GM19193 (cell line): ENCODE measurements around the gene PDZRN3.

ENCODE experiments used
- POLR2A ChIP-seq: IDR thresholded peaks from 4 replicates; pipeline ENCODE4 v1.6.1; 2011; ENCODE audit not compliant: insufficient read depth, insufficient read length; ENCODE audit errors: extremely low read depth

PDZRN3 gene

DNA sequence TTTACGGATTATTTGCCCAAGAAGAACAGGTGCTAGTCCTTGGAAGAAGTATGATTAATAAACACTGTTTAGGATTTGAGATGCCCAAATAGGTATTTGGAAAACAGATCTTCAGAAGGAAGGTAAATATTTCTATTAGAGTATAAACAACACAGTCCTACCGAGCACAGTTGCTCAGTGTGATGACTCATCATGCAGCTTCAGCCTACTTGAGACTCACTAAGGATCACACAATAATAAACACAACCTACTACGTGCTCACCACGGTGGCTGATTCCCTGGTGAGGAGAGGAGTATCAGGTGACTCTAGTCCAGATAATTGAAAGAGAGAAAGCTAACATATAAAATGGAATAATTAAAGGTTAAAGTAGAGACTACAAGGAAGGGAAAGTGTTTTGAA is 72.0 kb downstream of the PDZRN3 start:
- no peak for TF ChIP-seq POLR2A

DNA sequence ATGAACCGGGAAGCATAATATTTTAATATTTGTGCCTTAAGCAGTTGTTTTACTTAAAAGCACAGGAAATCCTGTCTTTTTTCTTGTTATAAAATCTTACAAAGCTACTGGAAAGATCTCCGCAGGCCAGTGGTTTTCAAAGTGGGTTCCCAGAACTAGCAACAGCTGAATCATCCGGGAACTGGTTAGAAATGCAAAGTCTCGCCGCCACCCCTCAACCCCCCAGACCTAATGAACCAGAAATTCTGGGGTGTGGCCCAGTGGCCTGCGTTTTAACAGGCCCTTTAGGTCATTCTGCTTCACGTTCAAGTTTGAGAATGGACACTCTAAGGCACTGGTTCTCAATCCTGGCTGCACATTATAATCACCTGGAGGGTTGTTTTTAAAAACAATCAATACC is 74.7 kb downstream of the PDZRN3 start:
- no peak for TF ChIP-seq POLR2A

DNA sequence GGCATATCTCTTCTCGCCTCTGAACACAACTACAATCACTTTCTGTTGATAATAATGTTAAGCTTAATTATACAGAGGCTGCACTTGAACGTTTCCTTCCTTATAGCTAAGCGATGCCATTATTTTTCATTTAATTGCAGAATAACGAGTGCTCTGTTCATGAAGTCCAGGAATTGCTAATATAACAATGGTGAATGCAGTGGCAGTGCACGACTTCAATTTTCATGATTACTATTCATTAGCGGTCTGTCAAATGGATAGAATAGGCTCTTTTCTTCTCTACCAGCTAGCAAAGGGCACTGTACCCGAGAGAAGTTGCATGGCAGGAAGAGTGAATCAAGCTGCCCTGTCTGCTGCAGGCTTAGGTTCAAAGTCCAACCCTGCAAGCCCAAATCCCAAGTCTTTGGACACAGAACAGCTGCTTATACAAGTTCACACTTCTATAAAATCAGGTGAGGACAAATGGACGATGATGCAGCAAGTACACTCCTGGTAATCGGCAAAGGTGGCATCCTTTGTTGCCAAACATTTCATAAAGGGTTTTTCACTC is 75.6 kb downstream of the PDZRN3 start:
- TF ChIP-seq POLR2A = no peak

DNA sequence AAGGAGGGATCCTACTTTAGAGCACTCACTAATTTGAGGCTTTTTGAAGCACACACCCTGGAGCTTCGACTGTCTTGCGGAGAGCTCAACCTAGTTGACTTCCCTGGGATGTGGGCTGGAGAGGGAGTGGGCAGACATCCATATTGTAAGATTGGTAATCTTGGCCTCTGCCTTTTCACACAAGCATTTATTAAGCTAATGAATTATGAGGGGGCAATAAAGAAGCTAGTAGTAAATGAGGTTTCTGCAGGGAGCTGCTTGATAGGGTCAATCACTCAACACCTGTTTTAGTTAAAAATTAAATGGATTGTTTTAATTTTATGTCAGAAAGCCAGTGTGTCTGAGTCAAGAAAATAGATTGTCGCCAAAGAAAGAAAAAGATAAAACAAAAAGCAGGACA is 76.3 kb downstream of the PDZRN3 start:
- no peak for TF ChIP-seq POLR2A

DNA sequence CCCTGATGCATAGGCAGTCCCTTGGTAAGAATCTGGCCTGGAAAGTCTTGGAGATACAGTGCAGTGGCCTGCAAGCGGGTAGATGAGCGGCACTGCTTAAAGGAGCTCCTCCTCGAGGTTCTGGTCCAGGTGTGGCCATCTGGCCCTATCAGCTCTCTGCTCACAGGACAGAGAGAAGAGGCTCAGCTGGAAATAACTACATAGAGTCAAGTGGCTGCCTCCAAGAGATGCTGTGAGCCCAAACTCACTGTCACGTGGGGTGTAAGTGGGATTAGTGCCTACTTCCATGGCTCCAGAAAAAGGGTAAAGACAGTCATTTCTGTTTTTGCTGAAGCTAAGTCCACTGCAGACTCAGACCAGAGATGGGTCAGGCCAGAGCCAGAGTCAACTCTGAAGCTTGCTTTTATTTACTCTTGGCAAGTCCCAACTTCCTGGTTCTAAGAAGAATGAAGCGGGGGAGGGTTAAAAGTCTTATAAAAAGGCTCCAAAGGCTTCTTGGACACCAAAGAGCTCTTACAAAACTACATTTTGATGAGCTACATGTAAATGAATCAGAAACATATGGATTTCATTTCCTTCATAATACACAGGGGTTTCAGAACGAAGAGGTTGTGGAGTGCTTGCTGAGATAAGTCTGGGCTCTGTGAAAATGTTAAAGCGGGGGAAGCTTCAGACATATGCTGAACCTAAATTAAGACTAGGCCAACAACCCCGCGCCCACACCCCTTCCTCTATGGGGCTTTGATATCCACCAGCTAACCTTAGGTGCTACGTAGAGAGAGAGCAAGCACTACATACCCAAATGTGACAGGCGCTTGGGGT is 77.1 kb downstream of the PDZRN3 start:
- no peak for TF ChIP-seq POLR2A

DNA sequence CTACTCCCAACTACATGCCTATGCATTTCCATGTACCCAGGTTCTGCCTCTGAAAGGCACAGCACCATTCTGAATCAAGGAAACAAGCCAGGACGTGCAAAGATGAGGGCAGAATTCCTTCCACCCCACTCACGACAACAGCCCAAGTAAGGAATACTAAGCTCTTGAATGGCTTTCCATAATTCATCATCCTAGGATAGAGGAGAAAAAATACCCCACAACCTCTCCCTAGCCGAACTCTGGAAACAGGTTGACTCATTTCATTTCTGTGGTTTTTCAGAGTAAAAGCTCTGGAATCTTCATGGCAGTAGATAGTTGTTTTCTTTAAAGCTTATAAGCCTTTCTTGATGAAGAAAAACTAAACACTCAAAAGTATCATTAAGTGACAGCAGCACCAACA is 77.8 kb downstream of the PDZRN3 start:
- TF ChIP-seq POLR2A = no peak

DNA sequence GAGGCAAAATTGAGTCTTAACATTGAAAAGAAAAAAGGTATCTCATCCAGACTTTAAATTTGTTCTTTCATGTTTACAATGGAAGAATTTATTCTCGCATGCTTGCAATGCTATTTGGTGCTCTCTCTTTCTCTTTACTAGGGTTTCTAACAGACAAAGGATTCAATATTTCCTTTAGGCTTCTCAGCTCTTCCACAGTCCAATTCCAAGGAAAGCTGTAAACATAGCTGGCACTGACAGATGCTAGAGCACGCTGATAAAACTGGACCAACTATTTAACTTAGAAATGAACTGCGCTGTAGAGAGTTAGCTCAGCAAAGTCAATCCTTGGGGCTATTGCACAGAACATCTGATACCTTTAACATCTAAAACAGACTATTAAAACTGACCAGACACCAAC is 81.3 kb downstream of the PDZRN3 start:
- TF ChIP-seq POLR2A = no peak

DNA sequence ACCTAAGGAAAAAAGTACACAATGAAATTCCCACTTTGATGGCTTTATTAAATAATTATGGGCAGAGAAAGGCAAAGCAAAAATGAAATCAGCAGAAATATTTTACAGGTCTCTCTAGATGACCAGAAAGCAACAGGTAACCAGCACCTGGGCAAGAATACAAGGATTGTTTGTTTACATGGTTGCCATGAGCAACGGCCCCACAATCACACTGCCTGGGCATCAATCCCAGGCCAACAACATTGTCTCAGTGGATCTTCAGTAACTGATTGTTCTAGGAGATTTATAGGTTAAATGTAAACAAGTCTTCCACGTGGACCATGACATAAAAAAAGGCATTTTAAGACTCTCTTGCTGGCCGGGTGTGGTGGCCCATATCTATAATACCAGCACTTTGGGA is 82.6 kb downstream of the PDZRN3 start:
- no peak for TF ChIP-seq POLR2A

DNA sequence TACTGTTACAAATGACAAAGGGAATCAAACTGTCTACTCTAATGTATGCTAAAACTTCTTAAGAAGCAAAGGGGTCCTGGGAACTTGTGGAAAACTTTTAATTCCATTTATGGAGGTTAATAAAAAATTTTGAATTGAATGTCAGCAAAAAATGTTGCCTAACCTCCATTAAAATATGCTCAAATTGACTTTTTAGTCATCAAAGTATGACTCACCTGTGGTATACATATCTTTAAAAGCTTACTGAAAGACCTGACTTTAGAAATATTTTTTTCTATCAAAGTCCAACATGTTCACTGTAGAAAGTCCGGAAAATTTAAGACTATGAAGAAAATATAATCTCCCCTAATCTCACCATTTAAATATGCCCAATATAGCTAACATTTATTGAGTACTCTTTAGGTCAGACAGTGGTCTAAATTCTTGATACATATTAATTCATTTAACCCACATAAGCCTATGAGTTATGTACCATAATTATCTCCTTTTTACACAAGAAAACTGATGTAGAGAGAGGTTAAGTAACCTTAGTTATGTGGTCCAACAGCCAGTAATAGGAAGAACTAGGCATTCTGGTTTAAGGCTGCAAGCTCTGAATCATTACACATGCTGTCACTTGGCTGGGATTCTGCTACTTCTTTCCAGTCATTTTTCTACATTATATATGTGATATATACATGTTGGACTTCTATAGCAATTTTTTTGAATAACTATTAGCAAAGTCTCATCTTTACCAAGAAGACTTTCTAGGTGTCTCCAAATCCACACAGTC is 83.6 kb downstream of the PDZRN3 start:
- TF ChIP-seq POLR2A = no peak

DNA sequence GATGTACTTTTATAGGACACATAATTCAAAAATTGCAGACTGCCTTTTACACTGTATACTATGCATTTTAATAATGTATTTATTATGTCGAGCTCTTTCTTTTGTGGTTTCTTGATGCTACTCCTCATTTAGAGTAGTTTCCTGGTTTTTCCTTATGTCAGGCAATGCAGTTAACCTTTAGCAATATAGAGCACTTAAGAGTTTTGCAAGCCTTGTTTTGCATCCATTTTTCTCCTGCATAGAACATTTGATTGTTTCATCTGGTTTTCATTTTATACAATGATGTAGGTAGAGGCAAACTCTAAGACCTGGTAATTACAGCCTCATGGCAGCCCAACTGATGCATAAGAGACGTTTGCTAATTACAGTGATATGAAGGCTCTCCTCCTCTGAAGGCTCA is 86.3 kb downstream of the PDZRN3 start:
- no peak for TF ChIP-seq POLR2A

DNA sequence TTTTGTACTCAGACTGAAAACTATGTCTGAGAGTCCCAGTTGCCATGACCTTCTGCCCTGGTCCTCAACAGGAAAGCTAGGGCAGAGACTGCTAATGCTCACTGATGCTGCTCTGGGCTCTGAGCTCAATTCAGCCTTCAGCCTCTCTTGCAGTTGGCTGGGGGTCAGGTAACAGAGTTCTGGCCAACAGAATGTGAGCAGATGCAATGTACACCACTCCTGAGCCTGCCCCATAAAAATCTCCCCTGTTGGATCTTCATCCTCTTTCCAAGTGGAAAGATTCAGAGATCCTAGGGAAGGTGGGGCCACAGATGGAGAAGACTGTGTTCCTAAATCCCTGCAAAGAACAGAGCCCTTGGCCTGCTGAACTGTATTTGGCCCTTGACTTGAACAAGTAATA is 87.8 kb downstream of the PDZRN3 start:
- TF ChIP-seq POLR2A = no peak

DNA sequence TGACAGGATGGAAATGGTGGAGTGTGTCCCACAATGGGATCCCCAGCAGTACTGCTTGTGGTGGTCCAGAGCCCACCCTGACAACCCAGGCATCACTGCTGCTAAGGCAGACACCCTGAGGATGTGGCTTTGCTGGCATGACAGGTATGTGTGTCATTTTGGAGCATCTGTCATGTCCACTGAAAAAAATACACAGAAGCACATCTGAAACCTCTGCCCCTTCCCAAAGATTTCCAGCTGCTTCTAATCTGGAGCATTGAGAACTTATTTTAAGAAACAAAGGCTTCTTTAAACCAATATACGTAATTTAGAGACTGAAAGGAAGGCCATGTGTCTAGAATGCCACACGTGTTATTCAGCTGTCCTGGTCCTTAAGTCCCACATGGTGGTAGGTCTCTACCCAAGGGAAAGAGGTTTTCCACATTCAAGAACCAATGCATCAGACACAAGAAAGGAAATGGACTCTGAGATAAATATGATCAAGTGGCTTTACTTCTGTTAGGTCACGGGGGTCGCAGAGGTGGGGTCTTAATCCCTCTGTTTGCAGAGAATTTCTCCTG is 88.3 kb downstream of the PDZRN3 start:
- TF ChIP-seq POLR2A = no peak

DNA sequence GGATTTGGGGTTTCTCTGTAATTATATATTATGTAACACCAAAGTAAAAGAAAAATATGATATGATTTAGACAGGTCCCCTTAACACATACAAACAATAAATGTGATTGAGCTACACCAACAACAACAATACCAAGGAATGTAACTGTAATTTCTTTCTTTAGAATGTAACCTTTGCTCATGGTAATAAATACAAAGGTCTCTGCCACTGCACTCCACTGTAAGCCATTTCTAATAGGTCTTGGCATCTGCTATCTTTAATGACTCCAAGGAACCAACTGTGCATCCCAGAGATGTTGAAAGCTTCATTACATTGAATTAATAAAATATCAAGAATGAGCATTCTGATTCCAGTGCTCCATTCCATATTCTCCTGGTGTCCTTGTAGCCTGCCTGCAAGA is 88.8 kb downstream of the PDZRN3 start:
- TF ChIP-seq POLR2A = no peak

DNA sequence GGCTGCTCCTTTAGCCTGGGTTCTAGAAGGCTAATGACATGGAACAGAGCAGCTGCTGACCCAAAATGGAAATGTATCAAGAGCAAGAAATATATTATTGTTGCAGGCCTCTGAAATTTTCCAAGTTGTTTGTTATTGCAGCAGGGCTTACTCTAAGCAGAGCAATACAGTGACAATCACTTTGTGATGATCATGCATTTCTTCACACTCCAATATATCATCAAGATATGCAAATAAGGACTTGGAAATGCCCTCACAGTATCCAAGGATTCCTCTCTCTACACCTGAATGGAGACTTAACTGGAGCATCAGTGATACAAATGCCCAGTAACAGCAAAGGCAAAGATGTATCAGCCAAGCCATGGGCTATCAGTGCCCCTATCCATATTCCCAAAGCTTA is 89.6 kb downstream of the PDZRN3 start:
- TF ChIP-seq POLR2A = no peak

DNA sequence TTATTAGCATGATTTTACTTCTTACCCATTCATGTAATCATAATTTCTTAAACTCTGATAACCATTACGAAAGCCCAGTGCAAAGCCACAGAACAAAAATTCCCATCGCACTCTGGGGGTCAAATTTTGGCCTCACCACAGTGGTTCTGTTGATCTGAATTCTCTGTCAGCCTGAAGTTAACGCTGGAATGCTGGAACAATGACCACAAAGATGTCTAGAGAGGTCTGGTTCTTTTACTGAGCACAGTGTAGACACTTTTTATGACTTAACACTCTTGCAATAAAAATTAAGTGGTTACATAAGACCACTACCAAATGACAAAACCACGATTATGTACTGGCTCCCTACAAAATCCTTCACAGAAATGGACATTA is 94.7 kb downstream of the PDZRN3 start:
- no peak for TF ChIP-seq POLR2A
